Measurements from ENCODE around the gene MRGPRG.

MRGPRG gene

GRCh38 chr11:3204141-3205015 is 14.2 kb downstream of the MRGPRG start:
- H3K4me1 ChIP-seq (ENCODE audit: low read length), result no peaks in the 10 kb centered on the region
- H3K9me3 ChIP-seq (ENCODE audit: insufficient read depth, low read length), result no peaks in the 10 kb centered on the region
- TF ChIP-seq EZH2phosphoT487 (IDR thresholded peaks at IDR 0.05; ENCODE audit: low read depth) (no peak), CTCF (IDR thresholded peaks at IDR 0.05; ENCODE audit: low read depth, low read length) (no peak)
- no peak overlapping the region for H3K4me2 ChIP-seq (ENCODE audit: low read length)
- H3K36me3 ChIP-seq (replicated peaks; ENCODE audit: low read depth, low read length), result no peaks in the 10 kb centered on the region
- no peak overlapping the region for H3K9ac ChIP-seq (ENCODE audit: low read length)
- H2AFZ ChIP-seq (ENCODE audit: low read depth, low read length), result no peak overlapping the region
- H3K79me2 ChIP-seq (ENCODE audit: low read length), result no peaks in the 10 kb centered on the region
- H3K4me3 ChIP-seq (ENCODE audit: low read length), result no peak overlapping the region
- H3K27me3 ChIP-seq (ENCODE audit: low read depth, low read length), result peaks cover 6% of the 10 kb centered on the region; the same call in 1 of the 2 replicates
- no peaks in the 10 kb centered on the region for H4K20me1 ChIP-seq (ENCODE audit: insufficient read depth, low read length)
- no peak overlapping the region for H3K27ac ChIP-seq (ENCODE audit: low read length)

GRCh38 chr11:3203221-3204043 is 15.2 kb downstream of the MRGPRG start:
- TF ChIP-seq EZH2phosphoT487 (IDR thresholded peaks at IDR 0.05; ENCODE audit: low read depth), result no peak
- H3K79me2 ChIP-seq (ENCODE audit: low read length), result no peaks in the 10 kb centered on the region
- no peak overlapping the region for H3K4me3 ChIP-seq (ENCODE audit: low read length)
- no peaks in the 10 kb centered on the region for H3K4me1 ChIP-seq (ENCODE audit: low read length)
- no peaks in the 10 kb centered on the region for H3K36me3 ChIP-seq (replicated peaks; ENCODE audit: low read depth, low read length)
- peaks cover 5% of the 10 kb centered on the region; the same call in 1 of the 2 replicates for H3K27me3 ChIP-seq (ENCODE audit: low read depth, low read length)
- H3K9ac ChIP-seq (ENCODE audit: low read length), result no peak overlapping the region
- no peak overlapping the region for H2AFZ ChIP-seq (ENCODE audit: low read depth, low read length)
- H3K4me2 ChIP-seq (ENCODE audit: low read length), result no peak overlapping the region
- no peaks in the 10 kb centered on the region for H3K9me3 ChIP-seq (ENCODE audit: insufficient read depth, low read length)
- H3K27ac ChIP-seq (ENCODE audit: low read length), result no peak overlapping the region
- H4K20me1 ChIP-seq (ENCODE audit: insufficient read depth, low read length), result no peaks in the 10 kb centered on the region

- Histone ChIP-seq H3K79me2 (ENCODE audit: low read length) (no peaks in the 10 kb centered on the region), H3K27ac (ENCODE audit: low read length) (no peak overlapping the region), H3K4me3 (ENCODE audit: low read length) (no peak overlapping the region), H3K4me2 (ENCODE audit: low read length) (no peak overlapping the region), H3K9ac (ENCODE audit: low read length) (no peak overlapping the region), H3K9me3 (ENCODE audit: insufficient read depth, low read length) (no peaks in the 10 kb centered on the region), H3K27me3 (ENCODE audit: low read depth, low read length) (peaks cover 5% of the 10 kb centered on the region; the same call in 1 of the 2 replicates), H2AFZ (ENCODE audit: low read depth, low read length) (no peak overlapping the region), H4K20me1 (ENCODE audit: insufficient read depth, low read length) (no peaks in the 10 kb centered on the region), H3K4me1 (ENCODE audit: low read length) (no peaks in the 10 kb centered on the region), H3K36me3 (replicated peaks; ENCODE audit: low read depth, low read length) (no peaks in the 10 kb centered on the region)
- TF ChIP-seq EZH2phosphoT487 (IDR thresholded peaks at IDR 0.05; ENCODE audit: low read depth) (no peak), CTCF (IDR thresholded peaks at IDR 0.05; ENCODE audit: low read depth, low read length) (no peak)
Observed at GRCh38 chr11:3202759-3203158, 15.9 kb downstream of the MRGPRG start.

GRCh38 chr11:3202305-3202704 is 16.3 kb downstream of the MRGPRG start:
- Histone ChIP-seq H2AFZ (ENCODE audit: low read depth, low read length) (no peak overlapping the region), H3K9ac (ENCODE audit: low read length) (no peak overlapping the region), H3K27ac (ENCODE audit: low read length) (no peak overlapping the region), H3K4me3 (ENCODE audit: low read length) (no peak overlapping the region), H3K9me3 (ENCODE audit: insufficient read depth, low read length) (no peaks in the 10 kb centered on the region), H3K79me2 (ENCODE audit: low read length) (no peaks in the 10 kb centered on the region), H3K36me3 (replicated peaks; ENCODE audit: low read depth, low read length) (no peaks in the 10 kb centered on the region), H3K27me3 (ENCODE audit: low read depth, low read length) (peaks cover 5% of the 10 kb centered on the region; the same call in 1 of the 2 replicates), H4K20me1 (ENCODE audit: insufficient read depth, low read length) (no peaks in the 10 kb centered on the region), H3K4me1 (ENCODE audit: low read length) (no peaks in the 10 kb centered on the region), H3K4me2 (ENCODE audit: low read length) (no peak overlapping the region)
- no peak for TF ChIP-seq EZH2phosphoT487 (IDR thresholded peaks at IDR 0.05; ENCODE audit: low read depth)
- TF ChIP-seq CTCF (IDR thresholded peaks at IDR 0.05; ENCODE audit: low read depth, low read length), result no peak

Measured in OCI-LY3 (cell line).